Mucosa of descending colon (tissue), 3 donors: ENCODE measurements around the gene HEATR3. TPM values are rescaled to one million over a fixed set of nuclear protein-coding genes. Genes with fewer than 3 reads are reported as not detected.

ENCODE experiments used
- ATAC-seq: fragments of 200-7000 bp; cut with Tn5 transposase; one replicate; pipeline ENCODE4 v1.9.1; 2020; ENCODE audit warnings: mild to moderate bottlenecking, moderate library complexity
- DNase-seq, 3 donors: peaks; one replicate each; pipeline ENCODE4 v3.0.0-alpha.2; 2020
- H3K36me3 ChIP-seq: fragments of 200-600 bp; one replicate; pipeline ENCODE4 v1.8.0; 2021; ENCODE audit warnings: low read depth, mild to moderate bottlenecking
- H3K4me1 ChIP-seq: fragments of 200-600 bp; one replicate; pipeline ENCODE4 v1.8.0; 2021; ENCODE audit warnings: low read depth, mild to moderate bottlenecking
- H3K4me3 ChIP-seq: fragments of 200-600 bp; one replicate; pipeline ENCODE4 v1.8.0; 2021; ENCODE audit warnings: mild to moderate bottlenecking
- H3K9me3 ChIP-seq: fragments of 200-600 bp; one replicate; pipeline ENCODE4 v1.8.0; 2021; ENCODE audit warnings: mild to moderate bottlenecking
- intact Hi-C, 2 donors: fragments of 100-400 bp; cut with DNase I in 1 of 2; cut with micrococcal nuclease in 1 of 2; formaldehyde crosslinking; loops; one replicate each; pipeline versions ENCODE4 v1.11.0 to v1.11.1; 2022; cut with DNase I, micrococcal nuclease
- total RNA-seq, 3 donors: library from RNA; stranded (reverse); fragmentation: NEBNext Ultra II Directional in 2 of 3; extraction: Animal tissue kit (Norgen Biotek cat#: 25700) in 2 of 3; gene quantifications; one replicate each; pipeline versions ENCODE4 v1.2.1 to v1.2.4, GENCODE V29; 2021 to 2023
- TF ChIP-seq, protein P1 (sequence below): fragments of 200-600 bp; IDR thresholded peaks from one replicate; pipeline ENCODE4 v1.8.0; 2022; ENCODE audit warnings: antibody characterized with exemption, mild to moderate bottlenecking
- donor health status: DM: no; HTN: no; CAD: no; lungs with moderate emphysema.
- donor health status: DM: no; HTN: no; CAD: no.
- donor health status: DM: no; HTN: yes; CAD: no.

The HEATR3 gene
- total RNA-seq, 3 donors from 2014 or later, result 19.1 to 24.1 (median 22.1) TPM

DNA sequence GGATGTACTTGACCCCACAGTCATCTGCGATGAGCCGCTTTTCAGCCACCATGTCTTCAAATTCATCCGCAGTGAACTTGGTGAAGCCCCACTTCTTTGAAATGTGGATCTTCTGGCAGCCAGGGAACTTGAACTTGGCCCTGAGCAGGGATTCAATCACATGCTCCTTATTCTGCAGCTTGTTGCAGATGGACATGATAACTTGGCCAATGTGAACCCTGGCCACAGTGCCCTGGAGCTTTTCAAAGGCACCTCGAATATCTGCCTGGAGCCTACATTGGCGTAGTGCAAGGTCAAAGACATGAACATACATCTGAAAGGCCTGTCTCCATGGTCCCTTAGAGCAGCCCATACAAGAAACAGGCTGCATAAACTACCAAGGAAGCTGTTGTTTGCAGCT, 85.6 kb downstream of the HEATR3 start:
- no peak overlapping the region for H3K4me3 ChIP-seq
- TF ChIP-seq, protein P1, sequence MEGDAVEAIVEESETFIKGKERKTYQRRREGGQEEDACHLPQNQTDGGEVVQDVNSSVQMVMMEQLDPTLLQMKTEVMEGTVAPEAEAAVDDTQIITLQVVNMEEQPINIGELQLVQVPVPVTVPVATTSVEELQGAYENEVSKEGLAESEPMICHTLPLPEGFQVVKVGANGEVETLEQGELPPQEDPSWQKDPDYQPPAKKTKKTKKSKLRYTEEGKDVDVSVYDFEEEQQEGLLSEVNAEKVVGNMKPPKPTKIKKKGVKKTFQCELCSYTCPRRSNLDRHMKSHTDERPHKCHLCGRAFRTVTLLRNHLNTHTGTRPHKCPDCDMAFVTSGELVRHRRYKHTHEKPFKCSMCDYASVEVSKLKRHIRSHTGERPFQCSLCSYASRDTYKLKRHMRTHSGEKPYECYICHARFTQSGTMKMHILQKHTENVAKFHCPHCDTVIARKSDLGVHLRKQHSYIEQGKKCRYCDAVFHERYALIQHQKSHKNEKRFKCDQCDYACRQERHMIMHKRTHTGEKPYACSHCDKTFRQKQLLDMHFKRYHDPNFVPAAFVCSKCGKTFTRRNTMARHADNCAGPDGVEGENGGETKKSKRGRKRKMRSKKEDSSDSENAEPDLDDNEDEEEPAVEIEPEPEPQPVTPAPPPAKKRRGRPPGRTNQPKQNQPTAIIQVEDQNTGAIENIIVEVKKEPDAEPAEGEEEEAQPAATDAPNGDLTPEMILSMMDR, result no peak
- no peak for ATAC-seq
- H3K36me3 ChIP-seq, result peaks cover 3% of the 10 kb centered on the region
- H3K4me1 ChIP-seq, result peaks cover 10% of the 10 kb centered on the region
- H3K9me3 ChIP-seq, result no peaks in the 10 kb centered on the region
- intact Hi-C loops, result loop anchor here in 1 of 2 donors (5.0 to 10.0 kb wide), 2 partner anchors 53 to 114 kb away; no protein-coding TSS in a partner anchor
- no peak for DNase-seq

DNA sequence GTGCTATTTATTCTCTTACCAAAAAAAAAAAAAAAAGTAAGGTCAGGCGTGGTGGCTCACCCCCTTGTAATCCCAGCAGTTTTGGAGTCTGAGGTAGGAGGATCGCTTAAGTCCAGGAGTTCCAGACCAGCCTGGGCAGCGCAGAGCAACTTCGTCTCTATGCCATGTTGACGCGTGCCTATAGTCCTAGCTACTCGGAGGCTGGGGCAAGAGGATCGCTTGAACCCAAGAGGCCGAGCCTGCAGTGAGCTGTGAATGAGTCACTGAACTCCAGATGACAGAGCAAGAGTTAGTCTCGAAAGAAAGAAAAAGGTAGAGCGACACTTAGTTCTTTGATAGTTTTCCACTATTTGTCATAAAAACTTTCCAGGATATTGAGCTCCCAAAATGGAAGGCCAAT, 86.0 kb downstream of the HEATR3 start:
- intact Hi-C loops, result loop anchor here in 1 of 2 donors (5.0 to 10.0 kb wide), 2 partner anchors 53 to 114 kb away; no protein-coding TSS in a partner anchor
- Histone ChIP-seq H3K4me1 (peaks cover 15% of the 10 kb centered on the region), H3K36me3 (peaks cover 3% of the 10 kb centered on the region), H3K4me3 (no peak overlapping the region), H3K9me3 (no peaks in the 10 kb centered on the region)
- ATAC-seq, result no peak
- TF ChIP-seq, protein P1, result no peak
- DNase-seq, result peak in 1 of 3 donors; percentile 33

DNA sequence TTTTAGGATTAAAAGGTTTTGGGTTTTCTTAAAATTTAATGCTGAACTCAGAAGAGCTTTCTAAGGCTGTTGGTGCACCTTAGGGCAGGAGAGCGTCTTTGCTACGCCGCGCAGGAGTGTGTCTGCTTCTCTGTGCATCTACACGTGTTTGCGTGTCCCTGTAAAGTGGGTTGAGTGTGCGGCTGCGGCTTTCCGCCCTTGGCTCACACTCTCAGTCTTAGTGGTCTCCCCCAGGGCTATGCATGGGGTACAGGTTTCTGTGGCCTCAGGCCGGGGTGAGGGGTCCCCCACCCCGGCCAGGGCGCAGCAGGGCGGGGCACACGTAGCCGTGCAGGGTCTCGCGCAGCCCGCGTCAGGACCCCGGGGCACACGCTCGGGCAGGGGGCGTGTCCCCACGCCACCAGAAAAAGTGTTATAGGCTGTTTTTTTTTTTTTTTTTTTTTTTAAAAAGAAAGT, 86.6 kb downstream of the HEATR3 start:
- Histone ChIP-seq H3K9me3 (no peaks in the 10 kb centered on the region), H3K36me3 (peaks cover 3% of the 10 kb centered on the region), H3K4me1 (peaks cover 18% of the 10 kb centered on the region), H3K4me3 (peak overlapping the region; percentile 79)
- TF ChIP-seq, protein P1, result no peak
- intact Hi-C loops, result loop anchor here in 1 of 2 donors (5.0 to 10.0 kb wide), 2 partner anchors 52 to 115 kb away; no protein-coding TSS in a partner anchor
- ATAC-seq, result peak; percentile 43
- DNase-seq, result peak in 1 of 3 donors; percentile 65

DNA sequence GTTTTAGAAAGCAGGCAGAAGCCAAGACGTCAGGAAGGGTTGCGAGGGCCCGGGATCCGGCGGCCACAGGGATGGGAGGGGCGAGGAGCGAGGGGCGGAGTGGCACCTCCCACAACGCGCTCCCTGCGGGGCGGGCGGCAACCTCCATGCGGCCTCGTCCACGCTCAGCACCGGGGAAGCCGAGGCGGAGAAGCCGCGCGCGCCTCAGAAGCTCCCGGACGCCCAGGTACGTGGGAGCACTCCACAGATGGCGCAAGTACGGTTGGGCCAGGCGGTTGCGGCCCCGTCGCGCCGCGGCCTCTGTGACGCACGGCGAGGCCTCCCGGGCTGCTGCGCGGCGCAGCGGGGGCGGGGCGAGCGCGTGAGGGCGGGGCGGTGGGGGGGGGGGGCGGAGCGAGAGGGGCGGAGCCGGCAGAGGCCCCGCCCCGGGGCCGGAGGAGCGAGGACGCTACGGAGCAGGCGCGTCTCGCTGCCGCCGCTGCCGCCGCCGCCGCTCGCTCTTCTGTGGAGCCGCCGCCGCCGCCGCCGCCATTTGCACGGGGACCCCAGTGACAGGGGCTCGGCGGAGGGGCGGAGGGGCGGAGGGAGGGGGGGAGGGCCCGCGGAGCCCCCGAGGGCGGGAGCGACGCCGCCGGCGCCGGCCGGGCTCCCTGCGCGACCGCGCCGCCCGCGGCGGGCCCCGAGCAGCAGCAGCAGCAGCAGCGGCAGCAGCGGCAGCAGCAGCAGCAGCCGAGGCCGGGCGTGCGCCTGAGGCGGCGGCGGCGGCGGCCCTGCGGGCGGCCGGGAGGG, 87.2 kb downstream of the HEATR3 start, which contains the start of gene TENT4B:
Gene TENT4B (plus strand): TSS at position 500 of the 789 bp plus-strand sequence. CDS start 316 bp downstream, outside the sequence.
- TF ChIP-seq, protein P1, result no peak
- peaks cover 18% of the 10 kb centered on the region for H3K4me1 ChIP-seq
- ATAC-seq (peak; percentile 93), DNase-seq (peak; percentile 87 to 94 (median 93))
- intact Hi-C loops, result loop anchor here in 1 of 2 donors (5.0 to 10.0 kb wide), 2 partner anchors 52 to 116 kb away; no protein-coding TSS in a partner anchor
- peaks cover 3% of the 10 kb centered on the region for H3K36me3 ChIP-seq
- no peaks in the 10 kb centered on the region for H3K9me3 ChIP-seq
- H3K4me3 ChIP-seq, result peak within 1 kb of the TSS; percentile 79

DNA sequence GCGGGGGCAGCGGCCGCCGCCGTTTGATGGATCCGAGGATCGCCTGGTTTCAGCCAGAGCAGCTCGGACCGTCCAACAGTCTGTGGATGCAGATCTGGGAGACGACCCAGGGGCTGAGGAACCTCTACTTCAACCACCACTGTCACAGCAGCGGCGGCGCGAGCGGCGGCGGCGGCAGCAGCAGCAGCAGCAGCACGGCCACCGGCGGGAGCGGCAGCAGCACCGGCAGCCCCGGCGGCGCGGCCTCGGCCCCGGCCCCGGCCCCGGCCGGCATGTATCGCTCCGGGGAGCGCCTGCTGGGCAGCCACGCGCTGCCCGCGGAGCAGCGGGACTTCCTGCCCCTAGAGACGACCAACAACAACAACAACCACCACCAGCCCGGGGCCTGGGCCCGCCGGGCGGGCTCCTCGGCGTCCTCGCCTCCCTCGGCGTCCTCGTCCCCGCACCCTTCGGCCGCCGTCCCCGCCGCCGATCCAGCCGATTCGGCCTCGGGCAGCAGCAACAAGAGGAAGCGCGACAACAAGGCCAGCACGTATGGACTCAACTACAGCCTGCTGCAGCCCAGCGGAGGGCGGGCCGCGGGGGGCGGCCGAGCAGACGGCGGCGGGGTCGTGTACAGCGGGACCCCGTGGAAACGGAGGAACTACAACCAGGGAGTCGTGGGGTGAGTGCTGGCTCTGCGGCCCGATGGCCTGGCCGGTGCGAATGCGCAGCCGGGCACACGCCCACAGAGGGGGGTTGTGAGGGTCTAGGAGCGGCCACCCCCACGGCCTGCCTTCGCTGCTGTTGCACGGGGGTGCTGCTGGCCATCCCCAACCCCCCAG, 88.0 kb downstream of the HEATR3 start:
- H3K9me3 ChIP-seq, result no peaks in the 10 kb centered on the region
- peaks cover 18% of the 10 kb centered on the region for H3K4me1 ChIP-seq
- ATAC-seq (peak; percentile 3), DNase-seq (peak; percentile 51 to 78 (median 69))
- TF ChIP-seq, protein P1, result no peak
- peak overlapping the region; percentile 79 for H3K4me3 ChIP-seq
- intact Hi-C loops, result loop anchor here in 1 of 2 donors (5.0 to 10.0 kb wide), 2 partner anchors 51 to 117 kb away; no protein-coding TSS in a partner anchor
- H3K36me3 ChIP-seq, result peaks cover 3% of the 10 kb centered on the region
